Measurements from ENCODE around the gene FOXO6. TPM values are rescaled to one million over a fixed set of nuclear protein-coding genes. Genes with fewer than 3 reads are reported as not detected.

The FOXO6 gene
- total and polyA plus RNA-seq, 2 donors (not counting 1 experiment from before 2014, with no cell fraction given): under 0.01 TPM; not detected in 1

DNA sequence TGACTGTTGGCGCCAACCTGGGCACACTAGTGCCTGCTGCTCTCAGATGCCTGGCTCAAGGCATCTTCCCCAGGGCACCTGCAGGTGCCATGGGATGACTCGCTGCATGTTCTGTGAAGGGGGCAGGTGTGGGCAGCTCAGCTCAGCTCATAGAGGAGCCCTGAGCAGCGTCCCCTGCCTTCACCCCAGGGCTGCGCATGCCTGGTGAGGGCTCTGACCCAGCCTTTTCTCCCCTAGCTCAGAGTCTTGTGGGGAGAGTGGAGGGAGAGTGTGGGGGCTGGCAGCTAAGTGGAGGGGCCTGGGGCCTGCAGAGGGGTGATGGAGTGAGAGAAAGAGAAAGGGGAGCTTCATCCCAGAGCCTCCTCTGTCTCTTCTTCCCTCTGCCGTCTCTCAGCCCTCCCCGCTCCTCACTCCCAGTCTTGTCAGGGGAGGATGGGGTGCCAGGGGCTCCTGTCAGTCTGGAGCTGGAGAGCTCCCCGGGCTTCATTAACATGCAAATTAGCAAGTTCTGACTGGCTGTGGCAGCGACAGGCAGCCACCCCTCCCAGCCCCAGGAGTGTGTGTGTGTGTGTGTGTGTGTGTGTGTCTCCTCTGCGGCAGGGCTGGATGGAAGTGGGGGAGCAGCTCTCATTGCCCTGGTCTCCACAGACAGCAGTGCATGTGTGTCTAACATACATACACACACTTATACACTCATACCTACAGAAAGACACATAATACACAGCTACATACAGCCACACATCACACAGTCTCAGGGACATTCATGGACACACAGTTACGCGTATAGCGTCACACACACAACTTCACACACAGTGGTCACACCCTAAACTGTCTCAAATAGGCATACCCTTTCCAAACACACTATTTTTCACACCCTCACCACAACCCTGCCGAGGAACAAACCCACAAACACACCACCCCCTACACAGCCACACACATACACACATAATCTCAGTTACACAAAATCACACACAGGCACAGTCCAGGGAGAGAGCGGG lies 34.0 kb downstream of the FOXO6 start:
- Histone ChIP-seq H4K20me1 (ENCODE audit: control insufficient read depth, extremely low read depth, insufficient read depth, low read length) (no peaks in the 10 kb centered on the region), H3K27me3 (ENCODE audit: control insufficient read depth, insufficient read depth, low read length) (peaks cover 17% of the 10 kb centered on the region), H3K4me2 (ENCODE audit: extremely low read depth, insufficient read depth, low read length) (no peak overlapping the region), H3K27ac (ENCODE audit: insufficient read depth, low read length) (no peak overlapping the region), H2AFZ (ENCODE audit: low read length) (no peak overlapping the region), H3K9me3 (ENCODE audit: control insufficient read depth, insufficient read depth, low read depth, low read length) (no peaks in the 10 kb centered on the region), H3K4me3 (replicated peaks in 1 of 4; ENCODE audit: control extremely low read depth in 1 of 4, insufficient read depth in 1 of 4, low read depth in 3 of 4, low read length in 4 of 4) (no peak overlapping the region), H3K79me2 (ENCODE audit: control insufficient read depth, insufficient read depth, low read length) (no peaks in the 10 kb centered on the region), H3K9ac (ENCODE audit: insufficient read depth, low read length) (no peak overlapping the region), H3K36me3 (ENCODE audit: control insufficient read depth, insufficient read depth, low read length) (no peaks in the 10 kb centered on the region), H3K4me1 (ENCODE audit: control insufficient read depth, extremely low read depth, insufficient read depth, low read length) (no peaks in the 10 kb centered on the region)
- TF ChIP-seq EZH2 (IDR thresholded peaks at IDR 0.05; ENCODE audit: low read length, missing control alignments): no peak
- TF ChIP-seq, protein P1, sequence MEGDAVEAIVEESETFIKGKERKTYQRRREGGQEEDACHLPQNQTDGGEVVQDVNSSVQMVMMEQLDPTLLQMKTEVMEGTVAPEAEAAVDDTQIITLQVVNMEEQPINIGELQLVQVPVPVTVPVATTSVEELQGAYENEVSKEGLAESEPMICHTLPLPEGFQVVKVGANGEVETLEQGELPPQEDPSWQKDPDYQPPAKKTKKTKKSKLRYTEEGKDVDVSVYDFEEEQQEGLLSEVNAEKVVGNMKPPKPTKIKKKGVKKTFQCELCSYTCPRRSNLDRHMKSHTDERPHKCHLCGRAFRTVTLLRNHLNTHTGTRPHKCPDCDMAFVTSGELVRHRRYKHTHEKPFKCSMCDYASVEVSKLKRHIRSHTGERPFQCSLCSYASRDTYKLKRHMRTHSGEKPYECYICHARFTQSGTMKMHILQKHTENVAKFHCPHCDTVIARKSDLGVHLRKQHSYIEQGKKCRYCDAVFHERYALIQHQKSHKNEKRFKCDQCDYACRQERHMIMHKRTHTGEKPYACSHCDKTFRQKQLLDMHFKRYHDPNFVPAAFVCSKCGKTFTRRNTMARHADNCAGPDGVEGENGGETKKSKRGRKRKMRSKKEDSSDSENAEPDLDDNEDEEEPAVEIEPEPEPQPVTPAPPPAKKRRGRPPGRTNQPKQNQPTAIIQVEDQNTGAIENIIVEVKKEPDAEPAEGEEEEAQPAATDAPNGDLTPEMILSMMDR (conservative IDR thresholded peaks at IDR 0.05 in 1 of 2, IDR thresholded peaks at IDR 0.05 in 1 of 2; ENCODE audit: low read depth in 1 of 2, low read length in 2 of 2): no peak
- DNase-seq (ENCODE audit: low read depth in 2 of 2): peak in 1 of 2 donors; percentile 25

DNA sequence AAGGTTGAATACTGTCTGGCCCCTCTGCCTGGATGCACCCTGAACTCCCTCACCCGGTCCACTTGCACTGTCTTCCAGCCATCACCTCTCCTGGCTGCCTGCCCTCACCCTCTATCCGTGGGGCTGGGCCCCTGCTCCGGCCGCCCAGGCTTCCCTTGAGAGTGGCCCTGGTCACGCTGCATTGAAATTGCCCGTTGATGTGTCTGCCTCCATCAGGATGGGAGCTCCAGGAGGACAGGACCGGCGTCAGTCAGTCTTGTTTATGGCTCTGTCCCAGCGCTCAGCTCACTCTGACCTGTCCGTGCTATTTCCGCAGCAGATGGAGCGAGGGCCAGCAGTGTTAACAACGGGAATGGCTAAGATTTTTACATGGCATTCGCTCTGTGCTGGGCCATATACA lies 34.9 kb downstream of the FOXO6 start:
- H2AFZ ChIP-seq (ENCODE audit: low read length): no peak overlapping the region

DNA sequence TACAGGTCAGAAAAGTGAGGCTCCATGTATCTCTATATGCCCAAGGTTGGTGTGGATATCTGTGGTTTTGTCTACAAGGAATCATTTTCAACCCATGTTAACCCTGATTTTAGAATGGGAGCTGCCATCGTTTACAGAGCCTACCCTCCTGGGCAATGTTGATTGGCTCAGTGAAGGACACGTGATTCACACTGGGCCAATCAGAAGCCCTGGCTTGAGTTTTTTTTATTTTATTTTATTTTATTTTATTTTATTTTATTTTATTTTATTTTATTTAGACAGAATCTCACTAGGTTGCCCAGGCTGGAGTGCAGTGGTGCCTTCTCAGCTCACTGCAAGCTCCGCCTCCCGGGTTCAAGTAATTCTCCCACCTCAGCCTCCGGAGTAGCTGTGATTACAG lies 35.8 kb downstream of the FOXO6 start:
- H3K4me3 ChIP-seq (replicated peaks in 1 of 4; ENCODE audit: control extremely low read depth in 1 of 4, insufficient read depth in 1 of 4, low read depth in 3 of 4, low read length in 4 of 4): no peak overlapping the region
- no peaks in the 10 kb centered on the region for H3K4me1 ChIP-seq (ENCODE audit: control insufficient read depth, extremely low read depth, insufficient read depth, low read length)
- DNase-seq (ENCODE audit: low read depth in 2 of 2): no peak
- H3K27me3 ChIP-seq (ENCODE audit: control insufficient read depth, insufficient read depth, low read length): peaks cover 14% of the 10 kb centered on the region
- H3K79me2 ChIP-seq (ENCODE audit: control insufficient read depth, insufficient read depth, low read length): no peaks in the 10 kb centered on the region
- H3K27ac ChIP-seq (ENCODE audit: insufficient read depth, low read length): no peak overlapping the region
- no peaks in the 10 kb centered on the region for H4K20me1 ChIP-seq (ENCODE audit: control insufficient read depth, extremely low read depth, insufficient read depth, low read length)
- H3K9me3 ChIP-seq (ENCODE audit: control insufficient read depth, insufficient read depth, low read depth, low read length): no peaks in the 10 kb centered on the region
- TF ChIP-seq, protein P1 (conservative IDR thresholded peaks at IDR 0.05 in 1 of 2, IDR thresholded peaks at IDR 0.05 in 1 of 2; ENCODE audit: low read depth in 1 of 2, low read length in 2 of 2): no peak
- TF ChIP-seq EZH2 (IDR thresholded peaks at IDR 0.05; ENCODE audit: low read length, missing control alignments): no peak
- H3K36me3 ChIP-seq (ENCODE audit: control insufficient read depth, insufficient read depth, low read length): no peaks in the 10 kb centered on the region
- no peak overlapping the region for H3K4me2 ChIP-seq (ENCODE audit: extremely low read depth, insufficient read depth, low read length)
- no peak overlapping the region for H3K9ac ChIP-seq (ENCODE audit: insufficient read depth, low read length)
- no peak overlapping the region for H2AFZ ChIP-seq (ENCODE audit: low read length)

More for the DNA sequence above, 34.9 kb downstream of the FOXO6 start:
- H3K27me3 ChIP-seq (ENCODE audit: control insufficient read depth, insufficient read depth, low read length): peaks cover 17% of the 10 kb centered on the region
- H3K4me3 ChIP-seq (replicated peaks in 1 of 4; ENCODE audit: control extremely low read depth in 1 of 4, insufficient read depth in 1 of 4, low read depth in 3 of 4, low read length in 4 of 4): no peak overlapping the region
- H3K79me2 ChIP-seq (ENCODE audit: control insufficient read depth, insufficient read depth, low read length): no peaks in the 10 kb centered on the region
- H4K20me1 ChIP-seq (ENCODE audit: control insufficient read depth, extremely low read depth, insufficient read depth, low read length): no peaks in the 10 kb centered on the region
- no peak overlapping the region for H3K9ac ChIP-seq (ENCODE audit: insufficient read depth, low read length)
- H3K36me3 ChIP-seq (ENCODE audit: control insufficient read depth, insufficient read depth, low read length): no peaks in the 10 kb centered on the region
- no peak overlapping the region for H3K27ac ChIP-seq (ENCODE audit: insufficient read depth, low read length)
- H3K9me3 ChIP-seq (ENCODE audit: control insufficient read depth, insufficient read depth, low read depth, low read length): no peaks in the 10 kb centered on the region
- TF ChIP-seq, protein P1 (conservative IDR thresholded peaks at IDR 0.05 in 1 of 2, IDR thresholded peaks at IDR 0.05 in 1 of 2; ENCODE audit: low read depth in 1 of 2, low read length in 2 of 2): no peak
- no peak for TF ChIP-seq EZH2 (IDR thresholded peaks at IDR 0.05; ENCODE audit: low read length, missing control alignments)
- no peak for DNase-seq (ENCODE audit: low read depth in 2 of 2)
- H3K4me1 ChIP-seq (ENCODE audit: control insufficient read depth, extremely low read depth, insufficient read depth, low read length): no peaks in the 10 kb centered on the region
- H3K4me2 ChIP-seq (ENCODE audit: extremely low read depth, insufficient read depth, low read length): no peak overlapping the region

All from fibroblast of lung (primary cell).